ENCODE results near the gene POTEF. TPM values are rescaled to one million over a fixed set of nuclear protein-coding genes. Genes with fewer than 3 reads are reported as not detected.
"Not testable (repeated sequence)": the region's sequence is repeated elsewhere in the genome, so short reads cannot be mapped to it uniquely, and the experiment has no call there.

POTEF gene
- total RNA-seq, 1 donor from 2014 or later, result not detected

DNA sequence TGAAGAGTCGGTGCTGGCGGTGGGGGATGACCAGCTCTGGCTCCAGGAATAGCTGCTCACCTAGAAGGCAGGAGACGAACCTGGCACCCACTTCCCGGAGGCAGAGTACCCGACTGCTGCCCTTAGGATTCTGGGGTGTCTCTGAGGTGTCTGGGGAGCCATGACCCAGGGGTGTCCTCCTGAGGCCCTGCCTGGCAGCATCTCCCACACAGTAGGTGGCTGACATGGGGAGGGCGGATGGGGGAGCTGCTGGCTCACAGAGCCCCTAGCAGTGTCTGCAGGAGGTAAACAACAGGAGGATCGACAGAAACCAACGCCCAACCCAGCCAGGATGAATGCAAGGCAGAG lies 25.4 kb upstream of the POTEF start:
- ATAC-seq; intact Hi-C loops (cut with micrococcal nuclease); DNase-seq: not testable (repeated sequence)

GRCh38 chr2:130153721-130154422 lies 24.9 kb upstream of the POTEF start:
- intact Hi-C loops (cut with micrococcal nuclease); ATAC-seq; DNase-seq: not testable (repeated sequence)

DNA sequence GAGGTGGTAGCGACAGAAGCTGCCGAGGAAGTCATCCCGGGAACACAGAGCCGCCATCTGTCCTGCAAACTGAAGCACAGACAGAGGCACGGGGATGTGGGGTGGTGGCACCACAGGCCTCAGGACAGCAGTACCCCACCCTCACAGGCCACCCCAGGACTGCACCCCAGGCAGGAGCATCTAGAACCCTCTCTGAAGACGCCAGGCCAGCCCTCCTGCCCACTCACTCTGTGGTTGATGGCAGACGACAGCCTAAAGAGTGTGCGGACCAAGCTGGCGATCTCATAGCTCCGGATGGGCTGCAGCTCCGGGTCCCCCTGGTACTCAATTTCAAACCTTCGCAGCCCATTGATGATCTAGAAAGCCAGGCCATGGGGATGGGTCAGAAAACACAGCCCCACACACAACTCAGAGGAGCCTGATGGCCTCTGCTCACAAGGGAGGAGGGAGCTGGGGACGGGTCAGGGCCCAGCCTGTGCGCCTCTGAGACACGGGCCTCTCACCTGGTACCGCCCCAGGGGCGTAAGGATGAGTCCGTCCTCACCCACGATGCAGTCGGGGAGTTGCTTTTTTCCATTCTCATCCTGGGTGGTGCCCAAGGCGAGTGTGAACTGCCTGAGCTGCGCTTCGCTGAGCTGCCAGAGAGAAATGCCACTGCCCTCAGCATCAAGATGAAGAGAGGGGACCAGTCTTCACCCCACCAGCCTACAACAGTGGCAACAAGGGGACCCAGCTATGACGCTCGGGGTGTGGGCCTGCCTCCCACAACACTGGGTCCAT lies 24.0 kb upstream of the POTEF start:
- DNase-seq (no peak), ATAC-seq (no peak)
- intact Hi-C loops (cut with micrococcal nuclease), result no loop called here

DNA sequence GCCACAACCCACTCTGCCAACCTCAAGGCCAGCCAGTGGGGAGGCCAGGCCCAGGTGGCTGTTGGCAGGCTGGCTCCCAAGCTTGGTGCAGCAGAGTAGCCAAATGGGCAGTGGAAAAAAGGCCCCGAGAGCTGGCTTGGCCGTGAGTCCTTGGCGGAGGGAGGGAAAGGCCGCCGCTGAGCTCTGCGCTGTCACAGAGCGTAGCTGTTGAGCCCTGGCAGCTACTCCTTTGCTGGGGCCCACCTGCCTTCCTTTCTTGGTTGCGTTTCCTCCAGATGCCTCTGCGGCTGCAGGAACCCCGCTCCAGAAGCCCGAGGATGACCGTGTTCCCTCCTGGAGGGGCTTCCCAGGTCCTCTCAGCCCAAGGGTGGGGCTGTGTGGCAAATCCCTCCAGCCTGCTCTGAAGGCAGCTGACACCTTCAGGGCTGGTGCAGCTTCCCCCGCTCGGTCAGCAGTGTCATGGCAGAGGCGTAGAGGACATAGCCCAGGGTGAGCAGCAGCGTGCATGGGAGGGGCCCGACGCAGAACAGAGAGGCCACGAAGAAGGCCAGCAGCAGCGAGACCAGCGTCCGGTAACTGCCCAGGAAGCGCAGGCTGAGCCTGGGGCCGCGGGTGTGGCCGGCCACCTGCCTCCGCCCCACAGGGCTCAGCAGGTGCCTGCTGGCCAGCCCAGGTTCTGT lies 23.3 kb upstream of the POTEF start:
- intact Hi-C loops (cut with micrococcal nuclease); ATAC-seq; DNase-seq: not testable (repeated sequence)

GRCh38 chr2:130151145-130151512 lies 22.1 kb upstream of the POTEF start:
- ATAC-seq; DNase-seq; intact Hi-C loops (cut with micrococcal nuclease): not testable (repeated sequence)

GRCh38 chr2:130150181-130151144 lies 21.4 kb upstream of the POTEF start:
- intact Hi-C loops (cut with micrococcal nuclease), result no loop called here
- ATAC-seq, result no peak

GRCh38 chr2:130148515-130148914 lies 19.5 kb upstream of the POTEF start:
- DNase-seq; intact Hi-C loops (cut with micrococcal nuclease); ATAC-seq: not testable (repeated sequence)

More at GRCh38 chr2:130150181-130151144, 21.4 kb upstream of the POTEF start:
- DNase-seq, result no peak

- DNase-seq, result peak; percentile 73
- intact Hi-C loops (cut with micrococcal nuclease), result not testable (repeated sequence)
- ATAC-seq, result peak; percentile 89
Observed at GRCh38 chr2:130145006-130145414, 16.0 kb upstream of the POTEF start, which contains the start of gene CCDC74B. TSS of gene CCDC74B (minus strand) at chr2:130145112. CDS start at chr2:130144996, 116 bp downstream.

- ATAC-seq; DNase-seq; intact Hi-C loops (cut with micrococcal nuclease): not testable (repeated sequence)
Observed at GRCh38 chr2:130143266-130144039, 14.4 kb upstream of the POTEF start.

- DNase-seq; ATAC-seq; intact Hi-C loops (cut with micrococcal nuclease): not testable (repeated sequence)
Observed at GRCh38 chr2:130142396-130143265, 13.6 kb upstream of the POTEF start.

GRCh38 chr2:130141645-130142370 lies 12.8 kb upstream of the POTEF start:
- intact Hi-C loops (cut with micrococcal nuclease); DNase-seq; ATAC-seq: not testable (repeated sequence)

GRCh38 chr2:130141002-130141401 lies 12.0 kb upstream of the POTEF start:
- intact Hi-C loops (cut with micrococcal nuclease); DNase-seq; ATAC-seq: not testable (repeated sequence)

- ATAC-seq; DNase-seq; intact Hi-C loops (cut with micrococcal nuclease): not testable (repeated sequence)
Observed at GRCh38 chr2:130140516-130140915, 11.5 kb upstream of the POTEF start.

- DNase-seq; intact Hi-C loops (cut with micrococcal nuclease); ATAC-seq: not testable (repeated sequence)
Observed at GRCh38 chr2:130139331-130140280, 10.6 kb upstream of the POTEF start.

- intact Hi-C loops (cut with micrococcal nuclease); DNase-seq: not testable (repeated sequence)
- peak; percentile 48 for ATAC-seq
Observed at GRCh38 chr2:130138841-130139251, 9.8 kb upstream of the POTEF start.

Data from left ventricle myocardium superior (tissue), 1 donor.